ENCODE measurements around the gene SPARC. TPM values are rescaled to one million over a fixed set of nuclear protein-coding genes. Genes with fewer than 3 reads are reported as not detected.

SPARC gene
- total RNA-seq, 1 experiment from 2014 or later = 418 TPM

DNA sequence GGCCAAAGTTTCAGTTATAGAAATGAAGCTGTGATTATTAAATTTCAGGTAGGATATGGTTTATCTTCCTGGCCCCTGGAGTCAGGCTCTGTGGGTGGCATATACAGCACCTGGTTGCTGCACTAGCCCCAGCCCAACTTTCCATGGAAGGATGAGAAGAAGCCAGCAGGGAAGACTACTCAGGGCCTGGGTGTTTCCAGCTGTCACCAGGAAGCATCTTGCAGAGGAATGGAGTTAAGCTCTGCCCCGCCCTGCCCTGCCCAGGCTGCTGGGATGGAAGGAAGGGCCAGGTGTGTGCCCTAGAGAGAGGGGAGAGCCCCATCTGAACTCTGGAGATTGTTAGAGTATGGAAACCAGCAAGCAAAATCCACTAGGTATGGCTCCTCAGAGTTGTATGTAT is 52.8 kb downstream of the SPARC start:
- CTCF ChIA-PET = interaction anchor here (1.9 to 2.0 kb wide), 2 partner anchors 18 to 25 kb away, joined by 4 to 12 read pairs; no protein-coding TSS in a partner anchor
- Mint-ChIP-seq H3K4me3 (no peak overlapping the region), H3K4me1 (0 out of 2 replicates have a peak, but pooled peaks cover 4% of the 10 kb centered on the region), H3K36me3 (no peaks in the 10 kb centered on the region), H3K27ac (no peak overlapping the region), H3K9me3 (no peaks in the 10 kb centered on the region), H3K27me3 (ENCODE audit: low read depth) (peaks cover 31% of the 10 kb centered on the region)
- ATAC-seq (no peak), DNase-seq (ENCODE audit: low spot score) (no peak)
- POLR2A ChIA-PET = no interaction called here
- no peak for TF ChIP-seq KAT7 (CRISPR knock-in tag; IDR thresholded peaks at IDR 0.05; ENCODE audit: borderline replicate concordance)
- TF ChIP-seq, protein P1, sequence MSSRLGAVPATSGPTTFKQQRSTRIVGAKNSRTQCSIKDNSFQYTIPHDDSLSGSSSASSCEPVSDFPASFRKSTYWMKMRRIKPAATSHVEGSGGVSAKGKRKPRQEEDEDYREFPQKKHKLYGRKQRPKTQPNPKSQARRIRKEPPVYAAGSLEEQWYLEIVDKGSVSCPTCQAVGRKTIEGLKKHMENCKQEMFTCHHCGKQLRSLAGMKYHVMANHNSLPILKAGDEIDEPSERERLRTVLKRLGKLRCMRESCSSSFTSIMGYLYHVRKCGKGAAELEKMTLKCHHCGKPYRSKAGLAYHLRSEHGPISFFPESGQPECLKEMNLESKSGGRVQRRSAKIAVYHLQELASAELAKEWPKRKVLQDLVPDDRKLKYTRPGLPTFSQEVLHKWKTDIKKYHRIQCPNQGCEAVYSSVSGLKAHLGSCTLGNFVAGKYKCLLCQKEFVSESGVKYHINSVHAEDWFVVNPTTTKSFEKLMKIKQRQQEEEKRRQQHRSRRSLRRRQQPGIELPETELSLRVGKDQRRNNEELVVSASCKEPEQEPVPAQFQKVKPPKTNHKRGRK (CRISPR knock-in tag; IDR thresholded peaks at IDR 0.05; ENCODE audit: borderline replicate concordance) = no peak
- TF ChIP-seq, protein P2, sequence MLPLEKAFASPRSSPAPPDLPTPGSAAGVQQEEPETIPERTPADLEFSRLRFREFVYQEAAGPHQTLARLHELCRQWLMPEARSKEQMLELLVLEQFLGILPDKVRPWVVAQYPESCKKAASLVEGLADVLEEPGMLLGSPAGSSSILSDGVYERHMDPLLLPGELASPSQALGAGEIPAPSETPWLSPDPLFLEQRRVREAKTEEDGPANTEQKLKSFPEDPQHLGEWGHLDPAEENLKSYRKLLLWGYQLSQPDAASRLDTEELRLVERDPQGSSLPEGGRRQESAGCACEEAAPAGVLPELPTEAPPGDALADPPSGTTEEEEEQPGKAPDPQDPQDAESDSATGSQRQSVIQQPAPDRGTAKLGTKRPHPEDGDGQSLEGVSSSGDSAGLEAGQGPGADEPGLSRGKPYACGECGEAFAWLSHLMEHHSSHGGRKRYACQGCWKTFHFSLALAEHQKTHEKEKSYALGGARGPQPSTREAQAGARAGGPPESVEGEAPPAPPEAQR (CRISPR knock-in tag; IDR thresholded peaks at IDR 0.05) = no peak
- TF ChIP-seq HMGA2 (CRISPR knock-in tag; IDR thresholded peaks at IDR 0.05) = no peak
- TF ChIP-seq, protein P3, sequence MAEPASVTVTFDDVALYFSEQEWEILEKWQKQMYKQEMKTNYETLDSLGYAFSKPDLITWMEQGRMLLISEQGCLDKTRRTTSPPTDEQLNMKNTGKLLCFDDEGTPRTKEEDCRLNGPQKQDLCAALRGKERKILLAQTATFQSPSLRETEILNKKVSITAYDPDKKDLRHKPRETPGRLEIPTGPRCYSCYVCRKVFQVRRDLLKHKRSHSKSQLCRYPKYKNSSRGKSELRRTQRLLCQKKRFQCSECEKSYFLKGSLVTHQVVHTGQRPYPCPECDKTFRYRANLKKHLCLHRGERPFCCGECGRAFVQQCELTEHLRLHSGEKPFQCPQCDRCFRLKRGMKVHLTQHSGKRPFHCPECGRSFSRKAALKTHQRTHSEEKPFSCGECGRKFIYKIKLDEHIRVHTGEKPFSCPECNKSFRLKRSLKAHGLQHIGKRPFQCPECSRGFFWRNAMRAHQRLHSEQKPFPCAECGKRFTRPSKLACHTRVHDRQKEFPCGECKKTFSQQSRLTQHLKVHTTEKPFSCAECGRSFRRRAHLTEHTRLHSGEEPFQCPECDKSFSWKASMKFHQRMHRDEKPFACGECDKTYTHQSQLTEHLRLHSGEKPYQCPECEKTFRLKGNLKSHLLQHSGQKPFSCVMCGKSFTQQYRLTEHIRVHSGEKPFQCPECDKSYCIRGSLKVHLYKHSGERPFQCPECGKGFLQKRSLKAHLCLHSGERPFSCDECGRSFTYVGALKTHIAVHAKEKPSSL (CRISPR knock-in tag; conservative IDR thresholded peaks at IDR 0.05) = no peak
- TF ChIP-seq, protein P4, sequence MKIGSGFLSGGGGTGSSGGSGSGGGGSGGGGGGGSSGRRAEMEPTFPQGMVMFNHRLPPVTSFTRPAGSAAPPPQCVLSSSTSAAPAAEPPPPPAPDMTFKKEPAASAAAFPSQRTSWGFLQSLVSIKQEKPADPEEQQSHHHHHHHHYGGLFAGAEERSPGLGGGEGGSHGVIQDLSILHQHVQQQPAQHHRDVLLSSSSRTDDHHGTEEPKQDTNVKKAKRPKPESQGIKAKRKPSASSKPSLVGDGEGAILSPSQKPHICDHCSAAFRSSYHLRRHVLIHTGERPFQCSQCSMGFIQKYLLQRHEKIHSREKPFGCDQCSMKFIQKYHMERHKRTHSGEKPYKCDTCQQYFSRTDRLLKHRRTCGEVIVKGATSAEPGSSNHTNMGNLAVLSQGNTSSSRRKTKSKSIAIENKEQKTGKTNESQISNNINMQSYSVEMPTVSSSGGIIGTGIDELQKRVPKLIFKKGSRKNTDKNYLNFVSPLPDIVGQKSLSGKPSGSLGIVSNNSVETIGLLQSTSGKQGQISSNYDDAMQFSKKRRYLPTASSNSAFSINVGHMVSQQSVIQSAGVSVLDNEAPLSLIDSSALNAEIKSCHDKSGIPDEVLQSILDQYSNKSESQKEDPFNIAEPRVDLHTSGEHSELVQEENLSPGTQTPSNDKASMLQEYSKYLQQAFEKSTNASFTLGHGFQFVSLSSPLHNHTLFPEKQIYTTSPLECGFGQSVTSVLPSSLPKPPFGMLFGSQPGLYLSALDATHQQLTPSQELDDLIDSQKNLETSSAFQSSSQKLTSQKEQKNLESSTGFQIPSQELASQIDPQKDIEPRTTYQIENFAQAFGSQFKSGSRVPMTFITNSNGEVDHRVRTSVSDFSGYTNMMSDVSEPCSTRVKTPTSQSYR (CRISPR knock-in tag; IDR thresholded peaks at IDR 0.05) = no peak
- TF ChIP-seq, protein P5, sequence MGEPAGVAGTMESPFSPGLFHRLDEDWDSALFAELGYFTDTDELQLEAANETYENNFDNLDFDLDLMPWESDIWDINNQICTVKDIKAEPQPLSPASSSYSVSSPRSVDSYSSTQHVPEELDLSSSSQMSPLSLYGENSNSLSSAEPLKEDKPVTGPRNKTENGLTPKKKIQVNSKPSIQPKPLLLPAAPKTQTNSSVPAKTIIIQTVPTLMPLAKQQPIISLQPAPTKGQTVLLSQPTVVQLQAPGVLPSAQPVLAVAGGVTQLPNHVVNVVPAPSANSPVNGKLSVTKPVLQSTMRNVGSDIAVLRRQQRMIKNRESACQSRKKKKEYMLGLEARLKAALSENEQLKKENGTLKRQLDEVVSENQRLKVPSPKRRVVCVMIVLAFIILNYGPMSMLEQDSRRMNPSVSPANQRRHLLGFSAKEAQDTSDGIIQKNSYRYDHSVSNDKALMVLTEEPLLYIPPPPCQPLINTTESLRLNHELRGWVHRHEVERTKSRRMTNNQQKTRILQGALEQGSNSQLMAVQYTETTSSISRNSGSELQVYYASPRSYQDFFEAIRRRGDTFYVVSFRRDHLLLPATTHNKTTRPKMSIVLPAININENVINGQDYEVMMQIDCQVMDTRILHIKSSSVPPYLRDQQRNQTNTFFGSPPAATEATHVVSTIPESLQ (CRISPR knock-in tag; IDR thresholded peaks at IDR 0.05) = no peak
- no peak for TF ChIP-seq OVOL2 (CRISPR knock-in tag; IDR thresholded peaks at IDR 0.05; ENCODE audit: borderline replicate concordance)
- TF ChIP-seq, protein P6, sequence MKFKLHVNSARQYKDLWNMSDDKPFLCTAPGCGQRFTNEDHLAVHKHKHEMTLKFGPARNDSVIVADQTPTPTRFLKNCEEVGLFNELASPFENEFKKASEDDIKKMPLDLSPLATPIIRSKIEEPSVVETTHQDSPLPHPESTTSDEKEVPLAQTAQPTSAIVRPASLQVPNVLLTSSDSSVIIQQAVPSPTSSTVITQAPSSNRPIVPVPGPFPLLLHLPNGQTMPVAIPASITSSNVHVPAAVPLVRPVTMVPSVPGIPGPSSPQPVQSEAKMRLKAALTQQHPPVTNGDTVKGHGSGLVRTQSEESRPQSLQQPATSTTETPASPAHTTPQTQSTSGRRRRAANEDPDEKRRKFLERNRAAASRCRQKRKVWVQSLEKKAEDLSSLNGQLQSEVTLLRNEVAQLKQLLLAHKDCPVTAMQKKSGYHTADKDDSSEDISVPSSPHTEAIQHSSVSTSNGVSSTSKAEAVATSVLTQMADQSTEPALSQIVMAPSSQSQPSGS (CRISPR knock-in tag; IDR thresholded peaks at IDR 0.05; ENCODE audit: borderline replicate concordance, low read depth) = no peak
- TF ChIP-seq, protein P7, sequence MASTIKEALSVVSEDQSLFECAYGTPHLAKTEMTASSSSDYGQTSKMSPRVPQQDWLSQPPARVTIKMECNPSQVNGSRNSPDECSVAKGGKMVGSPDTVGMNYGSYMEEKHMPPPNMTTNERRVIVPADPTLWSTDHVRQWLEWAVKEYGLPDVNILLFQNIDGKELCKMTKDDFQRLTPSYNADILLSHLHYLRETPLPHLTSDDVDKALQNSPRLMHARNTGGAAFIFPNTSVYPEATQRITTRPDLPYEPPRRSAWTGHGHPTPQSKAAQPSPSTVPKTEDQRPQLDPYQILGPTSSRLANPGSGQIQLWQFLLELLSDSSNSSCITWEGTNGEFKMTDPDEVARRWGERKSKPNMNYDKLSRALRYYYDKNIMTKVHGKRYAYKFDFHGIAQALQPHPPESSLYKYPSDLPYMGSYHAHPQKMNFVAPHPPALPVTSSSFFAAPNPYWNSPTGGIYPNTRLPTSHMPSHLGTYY (CRISPR knock-in tag; IDR thresholded peaks at IDR 0.05) = no peak
- TF ChIP-seq, protein P8, sequence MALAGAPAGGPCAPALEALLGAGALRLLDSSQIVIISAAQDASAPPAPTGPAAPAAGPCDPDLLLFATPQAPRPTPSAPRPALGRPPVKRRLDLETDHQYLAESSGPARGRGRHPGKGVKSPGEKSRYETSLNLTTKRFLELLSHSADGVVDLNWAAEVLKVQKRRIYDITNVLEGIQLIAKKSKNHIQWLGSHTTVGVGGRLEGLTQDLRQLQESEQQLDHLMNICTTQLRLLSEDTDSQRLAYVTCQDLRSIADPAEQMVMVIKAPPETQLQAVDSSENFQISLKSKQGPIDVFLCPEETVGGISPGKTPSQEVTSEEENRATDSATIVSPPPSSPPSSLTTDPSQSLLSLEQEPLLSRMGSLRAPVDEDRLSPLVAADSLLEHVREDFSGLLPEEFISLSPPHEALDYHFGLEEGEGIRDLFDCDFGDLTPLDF (CRISPR knock-in tag; IDR thresholded peaks at IDR 0.05) = no peak
- TF ChIP-seq ZNF671 (CRISPR knock-in tag; IDR thresholded peaks at IDR 0.05) = no peak
- TF ChIP-seq, protein P9, sequence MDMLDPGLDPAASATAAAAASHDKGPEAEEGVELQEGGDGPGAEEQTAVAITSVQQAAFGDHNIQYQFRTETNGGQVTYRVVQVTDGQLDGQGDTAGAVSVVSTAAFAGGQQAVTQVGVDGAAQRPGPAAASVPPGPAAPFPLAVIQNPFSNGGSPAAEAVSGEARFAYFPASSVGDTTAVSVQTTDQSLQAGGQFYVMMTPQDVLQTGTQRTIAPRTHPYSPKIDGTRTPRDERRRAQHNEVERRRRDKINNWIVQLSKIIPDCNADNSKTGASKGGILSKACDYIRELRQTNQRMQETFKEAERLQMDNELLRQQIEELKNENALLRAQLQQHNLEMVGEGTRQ (CRISPR knock-in tag; IDR thresholded peaks at IDR 0.05) = no peak
- TF ChIP-seq CREM (CRISPR knock-in tag; IDR thresholded peaks at IDR 0.05) = no peak
- TF ChIP-seq, protein P10, sequence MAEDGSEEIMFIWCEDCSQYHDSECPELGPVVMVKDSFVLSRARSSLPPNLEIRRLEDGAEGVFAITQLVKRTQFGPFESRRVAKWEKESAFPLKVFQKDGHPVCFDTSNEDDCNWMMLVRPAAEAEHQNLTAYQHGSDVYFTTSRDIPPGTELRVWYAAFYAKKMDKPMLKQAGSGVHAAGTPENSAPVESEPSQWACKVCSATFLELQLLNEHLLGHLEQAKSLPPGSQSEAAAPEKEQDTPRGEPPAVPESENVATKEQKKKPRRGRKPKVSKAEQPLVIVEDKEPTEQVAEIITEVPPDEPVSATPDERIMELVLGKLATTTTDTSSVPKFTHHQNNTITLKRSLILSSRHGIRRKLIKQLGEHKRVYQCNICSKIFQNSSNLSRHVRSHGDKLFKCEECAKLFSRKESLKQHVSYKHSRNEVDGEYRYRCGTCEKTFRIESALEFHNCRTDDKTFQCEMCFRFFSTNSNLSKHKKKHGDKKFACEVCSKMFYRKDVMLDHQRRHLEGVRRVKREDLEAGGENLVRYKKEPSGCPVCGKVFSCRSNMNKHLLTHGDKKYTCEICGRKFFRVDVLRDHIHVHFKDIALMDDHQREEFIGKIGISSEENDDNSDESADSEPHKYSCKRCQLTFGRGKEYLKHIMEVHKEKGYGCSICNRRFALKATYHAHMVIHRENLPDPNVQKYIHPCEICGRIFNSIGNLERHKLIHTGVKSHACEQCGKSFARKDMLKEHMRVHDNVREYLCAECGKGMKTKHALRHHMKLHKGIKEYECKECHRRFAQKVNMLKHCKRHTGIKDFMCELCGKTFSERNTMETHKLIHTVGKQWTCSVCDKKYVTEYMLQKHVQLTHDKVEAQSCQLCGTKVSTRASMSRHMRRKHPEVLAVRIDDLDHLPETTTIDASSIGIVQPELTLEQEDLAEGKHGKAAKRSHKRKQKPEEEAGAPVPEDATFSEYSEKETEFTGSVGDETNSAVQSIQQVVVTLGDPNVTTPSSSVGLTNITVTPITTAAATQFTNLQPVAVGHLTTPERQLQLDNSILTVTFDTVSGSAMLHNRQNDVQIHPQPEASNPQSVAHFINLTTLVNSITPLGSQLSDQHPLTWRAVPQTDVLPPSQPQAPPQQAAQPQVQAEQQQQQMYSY (CRISPR knock-in tag; IDR thresholded peaks at IDR 0.05) = no peak
